Esophagus squamous epithelium (tissue), 4 donors: ENCODE measurements around the gene FBXL7.

Experiments
- CTCF ChIP-seq, 6 experiments: fragments of 450-650 bp in 4 of 6; fragments of 200-600 bp in 2 of 6; sonication (generic) in 2 of 6; IDR thresholded peaks; one replicate each; pipeline ENCODE4 v1.5.1; 2016 to 2019; ENCODE audit warnings: antibody characterized with exemption in 6 of 6, mild to moderate bottlenecking in 4 of 6, moderate library complexity in 4 of 6
- POLR2A ChIP-seq, 4 donors: fragments of 450-650 bp; IDR thresholded peaks; one replicate each; pipeline ENCODE4 v1.6.1; 2017; ENCODE audit warnings: antibody characterized with exemption in 4 of 4, mild to moderate bottlenecking in 4 of 4, moderate library complexity in 3 of 4

GRCh38 chr5:15808577-15808976 lies 308.6 kb downstream of the FBXL7 start:
- TF ChIP-seq CTCF (IDR thresholded peaks at IDR 0.05) (no peak), POLR2A (IDR thresholded peaks at IDR 0.05) (no peak)
